MG63 (cell line): ENCODE measurements around the gene RASGRP3. TPM values are rescaled to one million over a fixed set of nuclear protein-coding genes. Genes with fewer than 3 reads are reported as not detected.

ENCODE experiments used
- DNase-seq: peaks from one replicate; pipeline ENCODE4 v3.0.0-alpha.2; 2020
- H3K27me3 ChIP-seq: fragments of 250-450 bp; sonication (Bioruptor Pico); 2 replicates; pipeline ENCODE4 v1.5.1; 2020; ENCODE audit warnings: mild to moderate bottlenecking, moderate library complexity
- H3K36me3 ChIP-seq: fragments of 250-450 bp; sonication (Bioruptor Pico); 2 replicates; pipeline ENCODE4 v1.5.1; 2020; ENCODE audit warnings: mild to moderate bottlenecking, moderate library complexity
- H3K4me3 ChIP-seq: fragments of 250-450 bp; sonication (Bioruptor Pico); 2 replicates; pipeline ENCODE4 v1.5.1; 2020; ENCODE audit warnings: mild to moderate bottlenecking, moderate library complexity
- H3K9me3 ChIP-seq: fragments of 250-450 bp; sonication (Bioruptor Pico); 2 replicates; pipeline ENCODE4 v1.5.1; 2020; ENCODE audit warnings: mild to moderate bottlenecking, moderate library complexity
- total RNA-seq: library from RNA; depleted of rRNA; stranded (reverse); fragments of >200 nt; shearing (Covaris generic); gene quantifications from 2 replicates; pipeline ENCODE4 v1.2.3, GENCODE V29; 2014; ENCODE audit warnings: low replicate concordance

Gene RASGRP3
- total RNA-seq, 1 experiment from 2014 or later = 3.9 TPM

DNA sequence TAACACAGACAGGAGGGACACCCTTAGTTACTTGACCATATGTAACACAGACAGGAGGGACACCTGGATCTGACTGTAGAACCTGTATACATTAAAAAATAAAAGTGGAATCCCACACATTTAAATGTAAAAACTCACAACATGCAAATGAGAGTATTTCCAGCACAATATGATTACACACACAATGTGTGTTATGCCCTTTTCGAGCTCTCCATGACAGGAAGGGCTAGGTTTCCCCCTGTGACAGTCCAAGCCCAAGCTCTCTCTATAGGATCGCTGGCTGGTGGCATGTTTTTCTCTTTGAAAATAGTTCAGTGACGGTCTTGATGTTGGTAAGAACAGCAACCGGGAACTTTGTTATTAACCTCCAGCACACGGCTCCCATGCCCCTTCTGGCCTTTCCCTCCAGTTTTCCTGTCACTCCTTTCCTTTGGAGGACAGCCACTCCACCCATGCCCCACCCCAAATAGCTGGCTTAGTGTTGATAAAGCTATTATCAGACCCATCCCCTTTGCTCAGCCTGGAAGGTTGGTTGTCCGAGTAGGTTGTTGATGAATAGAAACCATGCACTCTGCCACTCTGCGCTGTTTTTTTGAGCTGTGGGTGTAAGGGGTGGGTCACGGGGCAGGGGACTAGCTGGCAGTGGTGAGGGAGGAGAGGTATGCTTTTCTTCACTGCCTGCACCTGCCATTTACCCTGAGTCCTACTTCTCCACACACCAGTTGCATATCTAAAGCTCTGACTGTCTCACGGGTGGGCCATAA is 2.7 kb downstream of the RASGRP3 start:
- no peak overlapping the region for H3K4me3 ChIP-seq

DNA sequence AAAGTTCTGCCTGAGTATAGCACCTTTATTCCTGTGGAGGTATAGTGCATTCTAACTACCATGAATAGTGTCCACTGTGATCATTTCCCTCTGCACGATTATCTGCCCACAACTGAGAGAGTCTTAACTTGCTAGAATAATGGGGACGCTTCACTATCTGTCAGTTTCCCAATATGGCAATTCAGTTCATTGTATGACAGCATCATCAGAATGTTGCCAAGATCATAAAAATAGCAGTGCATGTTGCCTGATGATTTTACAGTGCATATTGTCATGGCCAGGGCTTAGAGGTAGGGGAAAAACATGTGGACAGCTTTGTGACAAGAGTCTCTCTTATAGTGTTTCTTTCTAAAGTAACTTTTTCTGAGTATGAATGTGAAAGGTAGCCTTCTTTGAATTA is 6.1 kb downstream of the RASGRP3 start:
- H3K27me3 ChIP-seq = no peaks in the 10 kb centered on the region
- no peak overlapping the region for H3K4me3 ChIP-seq
- no peak for DNase-seq
- peaks cover 6% of the 10 kb centered on the region for H3K9me3 ChIP-seq
- H3K36me3 ChIP-seq = no peaks in the 10 kb centered on the region

More for the DNA sequence above, 2.7 kb downstream of the RASGRP3 start:
- no peak for DNase-seq
- Histone ChIP-seq H3K27me3 (no peaks in the 10 kb centered on the region), H3K9me3 (no peaks in the 10 kb centered on the region), H3K36me3 (no peaks in the 10 kb centered on the region)

DNA sequence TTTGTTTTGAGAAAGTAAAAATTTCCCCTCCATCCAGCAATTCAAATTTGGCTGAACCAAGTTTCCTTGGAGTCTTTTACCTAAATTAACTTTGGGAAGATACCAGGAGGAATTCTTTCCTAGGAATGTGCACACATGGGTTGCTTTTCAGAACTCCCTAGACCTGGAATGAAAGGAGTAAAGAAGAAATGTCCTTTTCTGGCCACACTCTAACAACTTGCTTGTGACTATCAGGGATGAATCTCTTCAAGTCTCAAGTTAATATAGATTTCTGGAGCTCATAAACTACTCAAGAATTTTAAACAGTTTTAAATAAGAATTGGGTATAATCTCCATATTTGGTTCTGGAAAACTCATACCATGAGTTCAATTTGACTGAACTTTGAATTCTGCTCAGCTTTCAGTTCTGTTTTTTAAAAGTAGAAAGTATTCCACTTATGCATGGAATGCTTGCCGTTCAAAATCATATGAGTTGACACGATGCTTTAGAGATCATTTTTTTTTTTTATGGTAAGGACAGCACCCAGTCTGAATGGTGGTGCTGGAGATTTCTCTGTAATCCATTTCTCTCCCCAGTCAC is 7.7 kb downstream of the RASGRP3 start:
- no peak for DNase-seq
- no peaks in the 10 kb centered on the region for H3K36me3 ChIP-seq
- H3K9me3 ChIP-seq = peaks cover 6% of the 10 kb centered on the region
- no peak overlapping the region for H3K4me3 ChIP-seq
- H3K27me3 ChIP-seq = no peaks in the 10 kb centered on the region

DNA sequence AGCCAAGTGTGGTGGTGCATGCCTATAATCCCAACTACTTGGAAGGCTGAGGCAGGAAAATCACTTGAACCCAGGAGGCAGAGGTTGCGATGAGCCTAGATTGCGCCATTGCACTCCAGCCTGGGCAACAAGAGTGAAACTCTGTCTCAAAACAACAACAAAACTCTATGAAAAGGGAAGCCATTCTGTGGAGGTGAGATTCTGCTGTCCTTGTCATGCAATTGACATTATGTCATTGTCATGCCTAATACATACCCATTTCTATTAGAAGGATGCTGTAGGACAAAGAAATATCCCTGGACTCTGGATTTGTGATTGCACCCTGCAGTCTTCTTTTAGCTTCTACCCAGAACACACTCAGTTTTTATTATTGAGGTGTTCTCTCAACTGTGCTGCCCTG is 8.6 kb downstream of the RASGRP3 start:
- Histone ChIP-seq H3K9me3 (peaks cover 6% of the 10 kb centered on the region), H3K27me3 (no peaks in the 10 kb centered on the region), H3K4me3 (no peak overlapping the region), H3K36me3 (no peaks in the 10 kb centered on the region)
- DNase-seq = no peak

DNA sequence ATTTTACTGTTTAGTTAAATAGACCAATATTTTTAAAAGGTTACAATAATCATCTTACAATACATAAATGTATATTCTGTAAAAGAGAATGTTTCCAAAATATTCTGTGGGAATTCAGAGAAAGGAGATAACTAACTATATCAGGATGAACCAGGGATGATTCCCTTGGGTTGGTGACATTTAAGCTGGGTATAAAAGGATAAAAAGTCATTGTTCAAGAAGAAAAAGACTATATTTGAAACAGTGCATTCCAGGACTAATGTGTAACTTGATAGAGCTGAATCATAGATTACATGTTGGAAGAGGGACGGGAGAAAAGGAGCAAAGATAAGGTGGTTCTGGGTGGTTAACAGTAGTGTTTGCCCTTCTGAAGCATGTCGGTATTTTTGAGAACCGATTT is 10.1 kb downstream of the RASGRP3 start:
- no peak for DNase-seq
- H3K36me3 ChIP-seq = no peaks in the 10 kb centered on the region
- H3K4me3 ChIP-seq = no peak overlapping the region
- no peaks in the 10 kb centered on the region for H3K27me3 ChIP-seq
- peaks cover 6% of the 10 kb centered on the region for H3K9me3 ChIP-seq

DNA sequence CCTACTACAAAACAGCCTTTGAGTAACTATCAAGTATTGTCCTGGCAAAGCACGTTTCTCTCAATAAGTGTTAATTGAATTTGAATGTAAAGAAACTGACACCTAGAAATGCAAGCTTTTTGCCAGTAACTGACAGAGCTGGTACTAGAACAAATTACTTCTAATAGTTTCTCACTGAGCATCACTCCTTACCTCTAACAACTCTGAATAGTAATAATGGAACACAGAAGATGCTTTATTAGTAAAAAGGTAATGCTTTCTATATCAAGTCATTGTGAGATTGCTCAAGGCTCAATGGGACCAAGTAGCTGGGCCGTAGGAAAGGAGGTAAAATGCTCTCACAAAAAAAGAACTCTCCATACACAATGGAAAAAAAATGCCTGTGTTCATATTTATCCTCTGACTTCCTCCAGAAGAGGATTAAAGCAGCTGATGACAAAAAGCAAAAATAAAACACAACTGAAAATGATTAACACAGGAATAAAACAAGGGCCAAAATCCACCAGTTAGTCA is 11.8 kb downstream of the RASGRP3 start:
- H3K4me3 ChIP-seq = no peak overlapping the region
- H3K36me3 ChIP-seq = no peaks in the 10 kb centered on the region
- peaks cover 6% of the 10 kb centered on the region for H3K9me3 ChIP-seq
- DNase-seq = no peak
- no peaks in the 10 kb centered on the region for H3K27me3 ChIP-seq

DNA sequence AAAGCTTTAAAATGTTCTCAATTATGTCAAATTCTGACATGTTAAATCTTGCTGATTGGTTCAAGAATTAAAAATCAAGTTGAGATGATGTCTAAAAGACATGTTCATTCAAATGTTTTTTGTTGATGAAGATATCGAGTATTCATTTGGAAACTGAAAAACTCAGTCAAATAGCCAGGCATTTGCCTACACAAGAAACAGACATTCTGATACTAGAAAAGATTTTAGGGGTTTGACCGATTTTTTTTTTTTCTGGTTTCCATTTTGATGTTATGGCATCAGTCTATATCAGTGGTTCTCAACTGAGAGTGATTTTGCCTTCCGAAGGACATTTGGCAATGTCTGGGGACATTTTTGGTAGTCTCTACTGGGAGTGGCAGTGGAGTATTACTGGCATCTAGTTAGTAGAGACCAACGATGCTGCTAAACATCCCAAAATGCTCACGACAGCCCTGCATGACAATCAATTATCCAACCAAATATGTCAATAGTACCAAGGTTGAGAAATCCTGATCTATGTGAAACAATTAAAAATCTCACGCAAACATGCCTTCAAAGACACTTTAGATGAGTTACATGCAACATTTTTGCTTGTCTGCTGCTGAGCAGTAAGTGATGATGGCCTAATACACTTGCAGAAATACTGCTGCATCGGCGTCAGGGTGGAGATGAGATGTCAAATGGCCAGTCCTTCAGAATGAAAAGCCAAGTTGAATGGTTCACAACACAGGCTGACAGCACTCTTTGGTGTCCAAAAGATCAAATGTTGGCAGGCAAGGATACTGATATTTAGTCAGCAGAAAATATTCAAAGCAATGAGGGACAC is 12.5 kb downstream of the RASGRP3 start:
- Histone ChIP-seq H3K36me3 (no peaks in the 10 kb centered on the region), H3K9me3 (peaks cover 6% of the 10 kb centered on the region), H3K4me3 (no peak overlapping the region), H3K27me3 (no peaks in the 10 kb centered on the region)
- no peak for DNase-seq

DNA sequence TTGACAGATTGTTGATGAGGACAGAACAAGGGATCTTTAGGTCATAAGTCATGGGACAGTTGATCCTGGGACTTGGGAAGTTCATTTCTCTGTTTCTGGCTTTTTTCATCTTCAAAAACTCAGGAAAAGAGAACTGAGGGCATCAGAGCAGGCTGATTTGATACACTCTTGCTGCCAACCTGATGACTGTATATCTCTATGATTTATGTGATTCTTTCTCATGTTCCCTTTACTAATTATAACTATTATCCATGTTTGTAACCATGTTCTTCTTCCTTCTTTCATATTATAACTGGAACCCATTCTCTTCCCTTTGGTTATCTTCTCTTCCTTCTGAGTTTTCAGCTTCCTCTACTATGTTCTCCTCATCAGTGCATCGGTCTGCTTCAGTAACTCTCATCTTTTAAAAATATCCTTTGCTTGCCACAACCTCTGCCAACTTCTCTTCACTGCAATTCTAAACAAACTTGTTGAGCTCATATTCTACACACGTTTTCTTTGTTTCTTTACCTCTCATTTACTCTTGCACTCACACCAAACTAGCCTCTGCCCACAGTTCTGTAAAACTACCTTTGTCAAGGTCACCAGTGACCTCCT is 13.5 kb downstream of the RASGRP3 start:
- Histone ChIP-seq H3K9me3 (peaks cover 6% of the 10 kb centered on the region), H3K36me3 (no peaks in the 10 kb centered on the region), H3K27me3 (no peaks in the 10 kb centered on the region), H3K4me3 (no peak overlapping the region)
- no peak for DNase-seq

DNA sequence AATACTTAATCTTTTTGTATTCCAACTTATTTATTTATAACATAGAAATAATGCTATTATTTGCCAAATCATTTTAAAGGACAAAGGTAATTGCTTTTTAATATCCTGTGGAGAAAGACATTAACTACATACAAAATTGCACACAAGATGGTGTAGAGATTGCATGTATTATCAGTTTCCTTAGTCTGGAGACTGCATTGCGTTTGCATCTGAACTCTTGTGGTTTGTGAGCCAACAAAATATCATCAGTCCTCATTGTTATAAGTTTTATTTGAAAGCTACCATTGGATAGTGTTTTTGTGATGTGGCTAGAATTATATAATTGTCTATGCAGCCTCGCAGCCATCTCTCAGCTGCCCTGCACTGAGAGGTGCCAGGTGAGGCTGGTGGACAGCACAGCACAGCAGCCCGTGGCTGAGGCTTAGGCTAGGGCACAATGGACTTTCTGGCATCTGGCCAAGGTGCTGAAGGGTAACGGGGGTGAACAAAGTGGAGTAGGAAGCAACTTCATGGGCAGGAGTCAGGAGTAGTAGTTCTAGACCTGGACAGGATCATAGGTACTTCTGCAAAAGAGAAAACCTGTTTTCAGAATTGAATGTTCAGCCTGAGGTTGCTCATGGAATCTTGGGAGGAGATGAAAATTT is 15.1 kb downstream of the RASGRP3 start:
- no peak for DNase-seq
- Histone ChIP-seq H3K36me3 (no peaks in the 10 kb centered on the region), H3K9me3 (peaks cover under 1% of the 10 kb centered on the region; the same call in 1 of the 2 replicates), H3K4me3 (no peak overlapping the region), H3K27me3 (no peaks in the 10 kb centered on the region)

DNA sequence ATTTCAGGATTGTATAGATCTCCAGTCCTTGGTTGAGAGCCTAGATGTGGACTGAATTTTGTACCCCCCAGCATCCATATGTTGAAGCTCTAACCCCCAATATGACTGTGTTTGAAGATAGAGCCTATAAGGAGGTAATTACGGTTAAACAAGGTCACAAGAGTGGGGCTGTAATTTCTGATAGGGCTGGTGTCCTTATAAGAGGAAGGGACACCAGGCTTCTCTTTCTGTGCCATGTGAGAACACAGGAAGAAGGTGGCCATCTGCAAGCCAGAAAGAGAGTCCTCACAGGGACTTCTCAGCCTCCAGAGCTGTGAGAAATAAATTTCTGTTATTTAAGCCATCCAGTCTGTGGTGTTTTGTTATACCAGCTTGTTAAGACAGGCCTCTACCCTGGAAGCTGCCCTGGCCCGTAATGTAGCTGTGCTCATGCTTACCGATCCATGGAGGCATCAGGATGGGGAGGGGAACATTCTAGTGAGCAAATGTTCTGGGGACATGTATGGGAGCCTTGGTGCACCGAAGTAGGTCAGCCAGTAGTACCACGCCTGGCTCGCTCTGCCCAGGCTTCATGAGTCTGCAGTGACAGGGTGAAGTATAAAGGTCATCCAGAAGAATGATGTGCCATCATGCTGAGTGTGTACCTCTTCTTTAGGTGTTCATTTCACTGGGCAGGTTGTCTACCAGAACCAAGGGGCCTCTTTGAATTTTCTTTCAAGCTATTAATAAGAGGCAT is 16.1 kb downstream of the RASGRP3 start:
- no peak for DNase-seq
- Histone ChIP-seq H3K4me3 (no peak overlapping the region), H3K27me3 (no peaks in the 10 kb centered on the region), H3K36me3 (no peaks in the 10 kb centered on the region), H3K9me3 (no peaks in the 10 kb centered on the region)

DNA sequence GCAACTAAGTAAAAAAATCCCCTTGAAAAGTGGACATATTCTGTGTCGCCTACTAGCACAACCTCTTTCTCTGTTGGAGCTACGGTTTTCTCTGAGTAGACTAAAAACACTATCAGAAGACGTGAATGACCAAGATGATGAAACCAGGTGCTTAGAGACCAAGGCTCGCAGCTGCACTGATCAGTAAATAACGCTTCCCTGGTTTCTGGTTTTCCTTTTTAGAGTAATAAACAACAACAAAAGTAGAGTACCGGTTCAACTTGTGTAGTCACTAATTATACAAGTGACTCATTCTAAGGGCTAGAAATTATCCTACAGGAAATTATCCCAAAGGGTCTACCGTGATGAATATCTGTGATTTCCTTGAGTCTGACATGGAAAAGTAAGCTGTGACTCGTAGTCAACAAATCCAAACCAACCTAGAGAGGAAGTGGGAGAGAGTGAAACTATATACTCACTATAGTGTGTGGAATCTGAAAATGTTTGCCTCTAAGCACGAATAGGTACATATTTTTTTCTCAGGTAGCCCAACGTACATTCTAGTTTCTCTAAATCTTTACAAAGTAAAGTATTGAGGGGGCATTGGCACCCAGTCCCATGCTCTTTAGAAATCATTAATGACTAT is 17.8 kb downstream of the RASGRP3 start:
- Histone ChIP-seq H3K36me3 (no peaks in the 10 kb centered on the region), H3K4me3 (no peak overlapping the region), H3K9me3 (no peaks in the 10 kb centered on the region), H3K27me3 (no peaks in the 10 kb centered on the region)
- no peak for DNase-seq

DNA sequence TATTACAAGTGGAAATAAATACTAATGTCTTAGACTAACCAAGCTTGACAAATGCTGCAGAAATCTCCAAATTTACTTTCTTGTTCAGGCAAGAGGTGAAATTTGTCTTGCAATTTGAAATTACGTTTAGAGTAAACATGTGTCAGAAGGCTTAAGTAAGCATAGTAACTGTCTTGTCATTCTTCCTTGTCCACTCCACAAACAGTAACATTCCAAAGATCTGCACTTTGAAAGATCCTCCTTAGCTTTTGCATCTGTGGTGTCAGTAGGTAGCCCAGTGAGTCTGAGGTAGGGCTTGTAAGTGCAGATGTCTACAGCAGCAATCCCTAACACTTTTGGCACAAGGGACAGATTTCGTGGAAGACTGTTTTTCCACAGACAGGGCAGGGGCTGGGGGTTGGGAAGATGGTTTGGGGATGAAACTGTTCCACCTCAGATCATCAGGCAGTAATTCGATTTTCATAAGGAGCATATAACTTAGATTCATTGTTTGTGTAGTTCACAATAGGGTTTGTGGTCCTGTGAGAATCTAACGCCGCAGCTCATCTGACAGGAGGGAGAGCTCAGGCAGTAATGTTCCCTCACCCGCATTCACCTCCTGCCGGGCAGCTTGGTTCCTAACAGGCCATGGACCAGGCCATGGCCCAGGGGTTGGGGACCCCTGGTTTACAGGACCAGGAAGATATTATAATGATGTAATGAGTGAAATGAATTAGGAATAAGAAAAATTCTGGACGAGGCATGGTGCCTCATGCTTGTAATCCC is 18.6 kb downstream of the RASGRP3 start:
- H3K4me3 ChIP-seq = no peak overlapping the region
- H3K36me3 ChIP-seq = no peaks in the 10 kb centered on the region
- no peaks in the 10 kb centered on the region for H3K9me3 ChIP-seq
- DNase-seq = no peak
- no peaks in the 10 kb centered on the region for H3K27me3 ChIP-seq

DNA sequence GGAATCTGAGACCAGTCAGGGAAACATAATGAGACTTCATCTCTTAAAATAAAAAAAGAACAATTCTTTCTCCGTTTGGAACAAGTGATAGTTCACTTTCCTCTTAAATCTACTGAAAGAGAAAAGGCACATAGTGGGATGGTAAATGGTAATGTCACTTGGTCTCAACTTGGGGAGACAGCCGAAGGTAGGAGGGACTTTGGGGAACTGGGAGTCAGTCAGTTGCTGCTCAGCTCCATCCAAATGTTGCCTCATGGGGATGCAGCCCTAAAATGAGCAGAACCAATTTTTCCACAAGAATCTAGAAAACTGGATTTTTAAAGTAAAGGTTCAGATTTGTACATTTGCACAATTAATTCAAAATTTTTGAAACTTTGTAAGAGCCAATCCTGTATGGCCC is 19.2 kb downstream of the RASGRP3 start:
- DNase-seq = no peak
- H3K36me3 ChIP-seq = no peaks in the 10 kb centered on the region
- H3K9me3 ChIP-seq = no peaks in the 10 kb centered on the region
- H3K27me3 ChIP-seq = no peaks in the 10 kb centered on the region
- H3K4me3 ChIP-seq = no peak overlapping the region

DNA sequence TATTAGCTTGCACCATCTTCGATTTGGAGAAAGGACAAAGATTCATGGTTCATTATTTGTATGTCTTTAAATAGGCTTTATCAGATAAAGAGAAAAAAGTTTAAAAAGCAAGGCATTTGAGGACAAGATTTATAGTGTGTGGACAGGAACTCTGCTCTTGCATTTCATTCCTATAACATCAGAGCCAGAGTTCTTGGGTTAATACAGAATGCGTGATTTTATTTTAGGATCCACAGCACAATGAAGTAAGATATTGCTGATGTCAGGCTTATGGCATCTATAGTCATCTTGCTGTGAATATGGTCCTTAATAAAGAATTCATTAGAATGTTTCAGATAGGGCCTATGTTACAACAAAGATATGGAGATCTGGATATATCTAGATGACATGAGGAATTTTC is 19.7 kb downstream of the RASGRP3 start:
- Histone ChIP-seq H3K36me3 (no peaks in the 10 kb centered on the region), H3K9me3 (no peaks in the 10 kb centered on the region), H3K27me3 (no peaks in the 10 kb centered on the region), H3K4me3 (no peak overlapping the region)
- no peak for DNase-seq

DNA sequence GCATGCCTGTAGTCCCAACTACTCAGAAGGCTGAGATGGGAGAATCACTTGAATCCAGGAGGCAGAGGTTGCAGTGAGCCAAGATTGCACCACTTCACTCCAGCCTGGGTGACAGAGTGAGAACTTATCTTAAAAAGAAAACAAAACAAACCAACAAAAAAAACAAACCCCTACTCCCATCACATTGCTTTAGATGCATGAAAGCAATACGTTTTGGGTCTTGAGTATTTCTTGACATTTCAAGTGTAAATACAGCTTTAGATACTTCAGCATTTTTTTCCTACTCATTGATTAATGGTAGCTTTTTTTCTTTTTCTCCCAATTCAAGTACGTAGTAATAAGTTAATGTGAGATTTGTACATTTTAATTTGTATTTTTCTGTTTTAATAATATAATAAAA is 20.3 kb downstream of the RASGRP3 start:
- Histone ChIP-seq H3K9me3 (no peaks in the 10 kb centered on the region), H3K4me3 (no peak overlapping the region), H3K36me3 (no peaks in the 10 kb centered on the region), H3K27me3 (no peaks in the 10 kb centered on the region)
- no peak for DNase-seq
